Measurements from ENCODE around the gene RPS6KA3. TPM values are rescaled to one million over a fixed set of nuclear protein-coding genes. Genes with fewer than 3 reads are reported as not detected.

The RPS6KA3 gene
- total RNA-seq, 4 donors from 2014 or later, result 39.5 to 90.3 (median 55.1) TPM

DNA sequence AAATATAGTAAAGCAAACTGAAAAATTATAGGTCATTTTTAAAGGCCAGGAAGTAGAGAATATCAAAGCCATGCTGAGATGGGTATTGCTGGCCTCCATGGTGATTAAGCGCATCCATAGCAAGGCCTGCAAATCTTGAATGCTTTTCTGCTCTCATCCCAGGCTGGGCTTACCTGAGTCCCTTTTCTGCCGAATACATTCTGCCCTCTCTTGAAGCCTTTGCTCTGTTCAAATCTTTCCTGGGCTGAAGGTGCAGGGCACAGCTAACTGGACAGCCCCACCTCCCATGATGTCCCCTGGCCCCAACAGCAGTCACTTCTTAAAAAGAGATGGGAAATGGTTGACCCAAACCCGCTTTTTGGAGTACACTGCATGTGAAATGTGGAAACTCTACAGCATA, 115.0 kb downstream of the RPS6KA3 start:
- TF ChIP-seq, protein P1, sequence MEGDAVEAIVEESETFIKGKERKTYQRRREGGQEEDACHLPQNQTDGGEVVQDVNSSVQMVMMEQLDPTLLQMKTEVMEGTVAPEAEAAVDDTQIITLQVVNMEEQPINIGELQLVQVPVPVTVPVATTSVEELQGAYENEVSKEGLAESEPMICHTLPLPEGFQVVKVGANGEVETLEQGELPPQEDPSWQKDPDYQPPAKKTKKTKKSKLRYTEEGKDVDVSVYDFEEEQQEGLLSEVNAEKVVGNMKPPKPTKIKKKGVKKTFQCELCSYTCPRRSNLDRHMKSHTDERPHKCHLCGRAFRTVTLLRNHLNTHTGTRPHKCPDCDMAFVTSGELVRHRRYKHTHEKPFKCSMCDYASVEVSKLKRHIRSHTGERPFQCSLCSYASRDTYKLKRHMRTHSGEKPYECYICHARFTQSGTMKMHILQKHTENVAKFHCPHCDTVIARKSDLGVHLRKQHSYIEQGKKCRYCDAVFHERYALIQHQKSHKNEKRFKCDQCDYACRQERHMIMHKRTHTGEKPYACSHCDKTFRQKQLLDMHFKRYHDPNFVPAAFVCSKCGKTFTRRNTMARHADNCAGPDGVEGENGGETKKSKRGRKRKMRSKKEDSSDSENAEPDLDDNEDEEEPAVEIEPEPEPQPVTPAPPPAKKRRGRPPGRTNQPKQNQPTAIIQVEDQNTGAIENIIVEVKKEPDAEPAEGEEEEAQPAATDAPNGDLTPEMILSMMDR (IDR thresholded peaks at IDR 0.05), result no peak
- DNase-seq (ENCODE audit: low spot score) (no peak), ATAC-seq (ENCODE audit: low FRiP score) (no peak)

GRCh38 chrX:20149326-20149725, 117.4 kb downstream of the RPS6KA3 start:
- no peak for DNase-seq (ENCODE audit: low spot score)
- ATAC-seq (ENCODE audit: low FRiP score), result no peak
- TF ChIP-seq, protein P1 (IDR thresholded peaks at IDR 0.05), result no peak

GRCh38 chrX:20147561-20147960, 119.1 kb downstream of the RPS6KA3 start:
- TF ChIP-seq, protein P1 (IDR thresholded peaks at IDR 0.05), result no peak
- DNase-seq (ENCODE audit: low spot score) (no peak), ATAC-seq (ENCODE audit: low FRiP score) (no peak)

DNA sequence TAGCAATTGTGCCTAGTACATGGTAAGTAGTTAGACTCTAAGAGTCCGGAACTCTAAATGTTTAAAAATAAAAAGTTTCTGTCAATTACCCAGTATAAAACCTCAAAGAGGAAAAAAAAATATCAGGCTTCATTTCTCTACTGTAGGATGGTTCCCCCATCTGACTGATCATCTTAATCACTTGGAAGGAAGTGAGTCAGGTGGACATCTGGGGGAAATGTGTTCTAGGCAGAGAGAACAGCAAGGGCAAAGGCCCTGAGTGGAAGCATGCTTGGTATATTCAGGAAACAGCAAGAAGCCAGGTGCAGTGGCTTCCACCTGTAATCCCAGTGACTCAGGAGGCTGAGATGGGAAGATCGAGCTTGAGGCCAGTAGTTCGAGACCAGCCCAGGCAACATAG, 122.2 kb downstream of the RPS6KA3 start:
- no peak for ATAC-seq (ENCODE audit: low FRiP score)
- DNase-seq (ENCODE audit: low spot score), result no peak
- TF ChIP-seq, protein P1 (IDR thresholded peaks at IDR 0.05), result no peak

- ATAC-seq (ENCODE audit: low FRiP score), result no peak
- no peak for DNase-seq (ENCODE audit: low spot score)
- TF ChIP-seq, protein P1 (IDR thresholded peaks at IDR 0.05), result no peak
Measured at GRCh38 chrX:20143561-20143960, 123.1 kb downstream of the RPS6KA3 start.

DNA sequence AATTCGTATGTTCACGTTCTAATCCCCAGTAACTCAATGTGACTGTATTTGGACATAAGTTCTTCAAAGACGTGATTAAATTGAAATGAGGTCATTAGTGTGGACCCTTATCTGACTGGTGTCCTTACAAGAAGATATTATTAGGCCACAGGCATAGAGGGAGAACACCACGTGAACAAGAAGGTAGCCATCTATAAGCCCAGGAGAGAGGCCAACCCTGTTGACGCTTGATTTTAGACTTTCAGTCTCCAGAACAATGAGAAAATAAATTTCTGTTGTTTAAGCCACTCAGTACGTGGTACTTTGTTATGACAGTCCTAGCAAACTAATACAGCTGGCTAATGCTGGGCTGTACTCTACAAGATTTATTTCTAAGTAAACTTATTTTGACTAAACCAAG, 123.6 kb downstream of the RPS6KA3 start:
- DNase-seq (ENCODE audit: low spot score), result no peak
- TF ChIP-seq, protein P1 (IDR thresholded peaks at IDR 0.05), result no peak

DNA sequence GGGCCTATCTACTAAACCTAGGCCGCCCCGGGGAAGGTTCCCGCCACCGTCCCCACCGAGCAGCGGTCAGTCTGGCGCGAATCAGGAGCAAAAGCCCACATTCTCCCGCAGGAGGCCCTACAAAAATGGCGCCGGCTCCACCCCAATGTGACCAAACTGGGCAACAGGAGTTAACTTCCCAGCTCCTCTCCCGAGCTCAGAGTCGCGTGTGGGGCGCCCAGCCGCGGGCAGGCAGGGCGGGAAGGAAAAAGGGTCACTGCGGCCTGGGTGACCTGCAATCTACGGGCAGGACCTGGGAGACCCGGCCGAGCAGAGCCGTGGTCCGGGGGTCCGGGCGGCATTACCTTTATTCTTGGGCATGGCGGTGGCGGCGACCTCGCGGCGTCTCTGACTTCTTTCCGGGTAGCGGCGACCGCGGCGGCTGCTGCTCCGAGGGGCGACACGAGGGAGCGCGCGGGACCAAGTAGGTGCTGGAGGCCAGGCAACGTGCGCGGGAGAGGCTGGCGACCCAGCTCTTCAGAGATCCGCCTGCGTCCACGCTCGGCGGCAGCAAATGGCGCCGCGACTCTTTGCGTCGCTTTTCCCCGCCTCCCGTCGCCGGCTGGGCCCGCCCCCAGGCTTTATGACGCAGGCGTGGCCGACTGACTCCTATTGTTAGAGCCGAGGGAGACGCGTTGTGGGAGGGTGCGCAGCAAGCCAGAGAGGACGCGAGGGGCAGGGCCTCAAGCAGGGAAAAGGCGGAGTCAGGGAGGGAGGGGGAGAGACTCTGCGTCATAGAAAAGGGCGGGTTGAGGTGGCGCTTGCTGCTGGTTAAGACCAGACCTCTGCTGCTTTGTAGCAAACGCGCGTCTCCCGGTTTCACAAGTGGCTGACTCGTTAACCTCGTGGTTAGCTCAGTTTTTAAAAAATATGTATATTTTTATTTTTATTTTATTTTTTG, 125.2 kb downstream of the RPS6KA3 start, which contains the start of gene EIF1AX:
Gene EIF1AX, minus strand, starts transcription at position 558 of the 940 bp plus-strand sequence. Its CDS starts 198 bp downstream, at position 360.
- ATAC-seq (ENCODE audit: low FRiP score) (peak; percentile 99), DNase-seq (ENCODE audit: low spot score) (peak; percentile 95)
- TF ChIP-seq, protein P1 (IDR thresholded peaks at IDR 0.05), result no peak

More for the DNA sequence above, 123.6 kb downstream of the RPS6KA3 start:
- ATAC-seq (ENCODE audit: low FRiP score), result no peak

All from omental fat pad (tissue), 4 donors.